WTC11 (cell line): ENCODE measurements around the gene SPATS2. TPM values are rescaled to one million over a fixed set of nuclear protein-coding genes. Genes with fewer than 3 reads are reported as not detected.

Experiments used
- ATAC-seq: fragments of 200-7000 bp; cut with Tn5 transposase; 2 replicates; pipeline ENCODE4 v1.10.0; 2021; ENCODE audit warnings: mild to moderate bottlenecking, moderate library complexity
- CTCF ChIA-PET: fragments of 300-600 bp; sonication (Branson Sonifier 250); formaldehyde crosslinking; loops from one replicate; lab custom pipeline; 2021; ENCODE audit warnings: antibody characterized with exemption; lab: Charles Lee
- POLR2A ChIA-PET: fragments of 350-600 bp; sonication (Branson Sonifier 250); formaldehyde crosslinking; loops from one replicate; lab custom pipeline; 2021; ENCODE audit warnings: antibody characterized with exemption; lab: Charles Lee
- DNase-seq: peaks from one replicate; pipeline ENCODE4 v3.0.0; 2021; ENCODE audit warnings: low spot score
- H3K27ac Mint-ChIP-seq: 2 replicates; pipeline ENCODE4 v1.8.0; 2021; ENCODE audit warnings: mixed read lengths
- H3K27me3 Mint-ChIP-seq: 2 replicates; pipeline ENCODE4 v1.8.0; 2021; ENCODE audit warnings: low read depth, mild to moderate bottlenecking, moderate library complexity, mixed read lengths
- H3K36me3 Mint-ChIP-seq: 2 replicates; pipeline ENCODE4 v1.8.0; 2021; ENCODE audit warnings: mixed read lengths
- H3K4me1 Mint-ChIP-seq: 2 replicates; pipeline ENCODE4 v1.8.0; 2022; ENCODE audit warnings: mixed read lengths
- H3K4me3 Mint-ChIP-seq: 2 replicates; pipeline ENCODE4 v1.8.0; 2021; ENCODE audit warnings: mild to moderate bottlenecking, moderate library complexity, mixed read lengths
- H3K9me3 Mint-ChIP-seq: 2 replicates; pipeline ENCODE4 v1.8.0; 2021; ENCODE audit warnings: mixed read lengths
- ATF1 ChIP-seq: sonication (generic); formaldehyde crosslinking; IDR thresholded peaks from 2 replicates; pipeline ENCODE4 v1.8.1; 2023; ENCODE audit warnings: mild to moderate bottlenecking, moderate library complexity, missing genetic modification reagents
- ATF2 ChIP-seq: sonication (generic); formaldehyde crosslinking; IDR thresholded peaks from 2 replicates; pipeline ENCODE4 v1.8.1; 2022; ENCODE audit warnings: low read depth, missing genetic modification reagents, borderline replicate concordance
- ATF6 ChIP-seq: sonication (generic); formaldehyde crosslinking; IDR thresholded peaks from 2 replicates; pipeline ENCODE4 v1.8.1; 2023; ENCODE audit warnings: mild to moderate bottlenecking, missing genetic modification reagents
- CREM ChIP-seq: sonication (generic); formaldehyde crosslinking; IDR thresholded peaks from 2 replicates; pipeline ENCODE4 v1.8.1; 2022; ENCODE audit warnings: mild to moderate bottlenecking, missing genetic modification reagents, moderate library complexity
- ESRRA ChIP-seq: sonication (generic); formaldehyde crosslinking; IDR thresholded peaks from 2 replicates; pipeline ENCODE4 v1.8.1; 2022; ENCODE audit warnings: mild to moderate bottlenecking, missing genetic modification reagents, borderline replicate concordance
- GABPB1 ChIP-seq: sonication (generic); formaldehyde crosslinking; IDR thresholded peaks from 2 replicates; pipeline ENCODE4 v1.8.1; 2023; ENCODE audit warnings: mild to moderate bottlenecking, missing genetic modification reagents
- GTF2I ChIP-seq: fragments of 250-450 bp; sonication (Bioruptor Pico); conservative IDR thresholded peaks from 2 replicates; pipeline ENCODE4 v1.4.0; 2021; ENCODE audit warnings: mild to moderate bottlenecking
- JAZF1 ChIP-seq: fragments of 250-450 bp; sonication (Bioruptor Pico); IDR thresholded peaks from 2 replicates; pipeline ENCODE4 v1.9.0; 2021; ENCODE audit warnings: moderate library complexity, mild to moderate bottlenecking, inconsistent platforms
- KAT7 ChIP-seq: sonication (generic); formaldehyde crosslinking; IDR thresholded peaks from 2 replicates; pipeline ENCODE4 v1.8.1; 2023; ENCODE audit warnings: missing genetic modification reagents, mild to moderate bottlenecking, borderline replicate concordance
- MAX ChIP-seq: sonication (generic); formaldehyde crosslinking; IDR thresholded peaks from 2 replicates; pipeline ENCODE4 v1.8.0; 2022; ENCODE audit warnings: mild to moderate bottlenecking, missing genetic modification reagents
- MXD4 ChIP-seq: fragments of 250-450 bp; sonication (Bioruptor Pico); IDR thresholded peaks from 2 replicates; pipeline ENCODE4 v1.8.0; 2021; ENCODE audit warnings: mild to moderate bottlenecking, moderate library complexity, borderline replicate concordance
- NFATC4 ChIP-seq: fragments of 250-450 bp; sonication (Bioruptor Pico); IDR thresholded peaks from 2 replicates; pipeline ENCODE4 v1.9.0; 2021; ENCODE audit warnings: mild to moderate bottlenecking
- NFYB ChIP-seq: sonication (generic); formaldehyde crosslinking; conservative IDR thresholded peaks from 2 replicates; pipeline ENCODE4 v1.8.0; 2022; ENCODE audit warnings: low read depth, missing genetic modification reagents
- PRRX2 ChIP-seq: fragments of 250-450 bp; sonication (Bioruptor Pico); IDR thresholded peaks from 2 replicates; pipeline ENCODE4 v1.8.0; 2021; ENCODE audit warnings: mild to moderate bottlenecking
- RELA ChIP-seq: sonication (generic); formaldehyde crosslinking; IDR thresholded peaks from 2 replicates; pipeline ENCODE4 v1.8.1; 2022; ENCODE audit warnings: missing genetic modification reagents, mild to moderate bottlenecking, borderline replicate concordance
- STAT6 ChIP-seq: sonication (generic); formaldehyde crosslinking; conservative IDR thresholded peaks from 2 replicates; pipeline ENCODE4 v1.8.1; 2023; ENCODE audit warnings: mild to moderate bottlenecking, low read depth, missing genetic modification reagents, moderate library complexity
- TCF7 ChIP-seq: sonication (generic); formaldehyde crosslinking; IDR thresholded peaks from 2 replicates; pipeline ENCODE4 v1.8.0; 2022; ENCODE audit warnings: mild to moderate bottlenecking, low read depth, missing genetic modification reagents, moderate library complexity
- TP53 ChIP-seq: sonication (generic); formaldehyde crosslinking; IDR thresholded peaks from 2 replicates; pipeline ENCODE4 v1.8.1; 2023; ENCODE audit warnings: mild to moderate bottlenecking, missing genetic modification reagents
- ZBTB21 ChIP-seq: sonication (generic); formaldehyde crosslinking; IDR thresholded peaks from 2 replicates; pipeline ENCODE4 v1.8.1; 2023; ENCODE audit warnings: mild to moderate bottlenecking, missing genetic modification reagents, borderline replicate concordance
- ZNF219 ChIP-seq: sonication (generic); formaldehyde crosslinking; IDR thresholded peaks from 2 replicates; pipeline ENCODE4 v1.8.0; 2023; ENCODE audit warnings: missing genetic modification reagents, mild to moderate bottlenecking, borderline replicate concordance
- ZNF263 ChIP-seq: sonication (generic); formaldehyde crosslinking; IDR thresholded peaks from 2 replicates; pipeline ENCODE4 v1.8.1; 2022; ENCODE audit warnings: low read depth, mild to moderate bottlenecking, moderate library complexity, missing genetic modification reagents
- ZNF396 ChIP-seq: fragments of 250-450 bp; sonication (Bioruptor Pico); IDR thresholded peaks from 2 replicates; pipeline ENCODE4 v1.8.0; 2021; ENCODE audit warnings: mild to moderate bottlenecking, moderate library complexity, borderline replicate concordance
- ZNF423 ChIP-seq: fragments of 250-450 bp; sonication (Bioruptor Pico); IDR thresholded peaks from 2 replicates; pipeline ENCODE4 v2.1.2; 2022; ENCODE audit warnings: mild to moderate bottlenecking, moderate library complexity
- ZNF425 ChIP-seq: fragments of 250-450 bp; sonication (Bioruptor Pico); conservative IDR thresholded peaks from 2 replicates; pipeline ENCODE4 v1.9.0; 2021; ENCODE audit warnings: mild to moderate bottlenecking
- ZNF532 ChIP-seq: fragments of 250-450 bp; sonication (Bioruptor Pico); IDR thresholded peaks from 2 replicates; pipeline ENCODE4 v1.9.0; 2021; ENCODE audit warnings: mild to moderate bottlenecking, borderline replicate concordance
- total RNA-seq: library from RNA; stranded (reverse); gene quantifications from 3 replicates; pipeline ENCODE4 v1.2.3, GENCODE V29; 2021

Gene SPATS2
- total RNA-seq, 1 experiment from 2014 or later: 25.9 TPM

GRCh38 chr12:49413010-49413409 is 45.7 kb downstream of the SPATS2 start:
- no peak overlapping the region for H3K4me3 Mint-ChIP-seq
- TF ChIP-seq PRRX2: no peak
- no peak for TF ChIP-seq MAX (CRISPR knock-in tag)
- no peak for TF ChIP-seq GABPB1 (CRISPR knock-in tag)
- TF ChIP-seq ESRRA: no peak
- TF ChIP-seq JAZF1 (CRISPR knock-in tag): no peak
- no peak for TF ChIP-seq ATF6 (CRISPR knock-in tag)
- TF ChIP-seq ZNF532 (CRISPR knock-in tag): no peak
- no peak for TF ChIP-seq GTF2I (CRISPR knock-in tag)
- no peak for TF ChIP-seq ATF2
- no peak for TF ChIP-seq ZNF423 (CRISPR knock-in tag)
- no peak for TF ChIP-seq CREM (CRISPR knock-in tag)
- TF ChIP-seq TCF7 (CRISPR knock-in tag): no peak
- no peak for TF ChIP-seq ATF1 (CRISPR knock-in tag)
- TF ChIP-seq ZNF219 (CRISPR knock-in tag): no peak
- no peak for TF ChIP-seq NFYB (CRISPR knock-in tag)
- TF ChIP-seq ZNF263 (CRISPR knock-in tag): no peak
- TF ChIP-seq ZBTB21 (CRISPR knock-in tag): no peak
- TF ChIP-seq NFATC4: no peak
- no peak for TF ChIP-seq TP53 (CRISPR knock-in tag)
- POLR2A ChIA-PET: no interaction called here
- no peaks in the 10 kb centered on the region for H3K36me3 Mint-ChIP-seq
- H3K9me3 Mint-ChIP-seq: peaks cover 3% of the 10 kb centered on the region; the same call in 1 of the 2 replicates
- no peaks in the 10 kb centered on the region for H3K27me3 Mint-ChIP-seq
- DNase-seq (no peak), ATAC-seq (no peak)
- CTCF ChIA-PET: interaction anchor here (1.3 kb wide), 1 partner anchor 46 kb away, joined by 3 read pairs; the partner anchor contains the start of gene SPATS2
- peaks cover 11% of the 10 kb centered on the region for H3K4me1 Mint-ChIP-seq
- H3K27ac Mint-ChIP-seq: no peak overlapping the region

- Mint-ChIP-seq H3K4me1 (peaks cover 15% of the 10 kb centered on the region), H3K36me3 (no peaks in the 10 kb centered on the region), H3K9me3 (peaks cover 3% of the 10 kb centered on the region; the same call in 1 of the 2 replicates), H3K4me3 (no peak overlapping the region), H3K27me3 (no peaks in the 10 kb centered on the region), H3K27ac (no peak overlapping the region)
- ChIA-PET CTCF (interaction anchor here (1.3 kb wide), 1 partner anchor 47 kb away, joined by 3 read pairs; the partner anchor contains the start of gene SPATS2), POLR2A (no interaction called here)
- no peak for DNase-seq
- ATAC-seq: no peak
- TF ChIP-seq STAT6 (CRISPR knock-in tag): no peak
- no peak for TF ChIP-seq MXD4 (CRISPR knock-in tag)
- TF ChIP-seq RELA (CRISPR knock-in tag): no peak
- no peak for TF ChIP-seq ZNF425 (CRISPR knock-in tag)
- TF ChIP-seq ZBTB21 (CRISPR knock-in tag): no peak
- no peak for TF ChIP-seq ZNF396 (CRISPR knock-in tag)
- no peak for TF ChIP-seq KAT7 (CRISPR knock-in tag)
Observed at GRCh38 chr12:49413796-49414195, 46.5 kb downstream of the SPATS2 start.
